Femur (tissue), 1 donor: ENCODE data around the gene UBE2V1.

Source experiments
- DNase-seq: peaks from one replicate; pipeline ENCODE4 v3.0.0-alpha.2; 2017

Gene UBE2V1

DNA sequence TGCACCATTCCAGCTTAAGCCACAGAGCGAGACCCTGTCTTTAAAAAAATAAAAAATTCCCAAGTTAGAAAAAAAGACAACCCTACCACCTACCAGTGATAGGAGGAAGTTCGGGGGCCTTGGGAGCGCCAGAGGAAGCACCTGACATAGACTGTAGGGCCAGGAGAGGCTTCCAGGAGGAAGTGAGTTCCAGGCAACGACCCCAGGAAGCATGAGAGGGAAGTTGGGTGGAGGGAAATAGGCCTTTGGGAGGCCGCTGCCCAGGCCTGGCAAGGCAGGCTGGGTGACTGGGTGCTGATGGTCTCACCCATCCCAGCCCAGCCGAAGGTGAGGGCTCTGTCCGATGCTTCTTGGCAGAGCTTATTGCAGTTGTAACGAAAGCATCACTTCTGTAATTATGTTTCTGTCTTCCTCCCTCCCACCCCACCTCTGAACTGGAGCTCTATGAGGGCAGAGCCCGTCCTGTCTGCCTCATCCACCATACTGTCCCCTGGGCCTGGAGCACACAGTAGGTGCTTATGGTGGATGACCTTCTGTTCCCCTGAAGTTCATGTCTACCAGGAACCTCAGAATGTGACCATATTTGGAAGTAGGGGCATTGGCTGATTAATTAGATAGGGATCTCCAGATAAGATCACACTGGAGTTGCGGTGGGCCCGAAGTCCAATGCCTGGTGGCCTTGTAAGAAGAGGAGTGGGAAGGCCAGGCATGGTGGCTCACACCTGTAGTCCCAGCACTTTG, 54.1 kb downstream of the UBE2V1 start:
- DNase-seq, result no peak

- no peak for DNase-seq
These were observed 55.3 kb downstream of the UBE2V1 start for GRCh38 chr20:50057714-50058053.

GRCh38 chr20:50056951-50057713, 55.8 kb downstream of the UBE2V1 start:
- no peak for DNase-seq

GRCh38 chr20:50056408-50056926, 56.5 kb downstream of the UBE2V1 start:
- DNase-seq, result no peak

GRCh38 chr20:50055524-50056083, 57.3 kb downstream of the UBE2V1 start:
- DNase-seq, result no peak

- peak; percentile 79 for DNase-seq
These were observed 58.1 kb downstream of the UBE2V1 start for GRCh38 chr20:50054626-50055511.

DNA sequence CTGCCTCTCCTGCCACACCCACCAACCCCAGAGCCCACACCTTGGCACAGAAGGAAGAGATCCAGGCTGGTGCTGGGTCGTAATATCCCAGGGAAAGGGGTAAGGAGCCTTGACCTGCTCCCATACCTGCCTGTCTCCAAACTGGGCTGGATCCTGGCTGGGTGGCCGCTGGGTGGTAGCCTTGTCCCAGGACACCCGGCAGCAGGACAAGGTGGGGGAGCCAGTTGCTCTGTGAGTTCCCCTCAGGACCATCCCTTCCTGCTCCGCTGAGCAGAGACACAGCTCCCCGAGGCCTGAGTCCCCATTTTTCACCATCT, 58.8 kb downstream of the UBE2V1 start:
- no peak for DNase-seq

GRCh38 chr20:50053362-50054230, 59.4 kb downstream of the UBE2V1 start:
- no peak for DNase-seq

- peak; percentile 80 for DNase-seq
These were observed 60.2 kb downstream of the UBE2V1 start for GRCh38 chr20:50052550-50053361.

- no peak for DNase-seq
These were observed 62.2 kb downstream of the UBE2V1 start for GRCh38 chr20:50050660-50051308.

DNA sequence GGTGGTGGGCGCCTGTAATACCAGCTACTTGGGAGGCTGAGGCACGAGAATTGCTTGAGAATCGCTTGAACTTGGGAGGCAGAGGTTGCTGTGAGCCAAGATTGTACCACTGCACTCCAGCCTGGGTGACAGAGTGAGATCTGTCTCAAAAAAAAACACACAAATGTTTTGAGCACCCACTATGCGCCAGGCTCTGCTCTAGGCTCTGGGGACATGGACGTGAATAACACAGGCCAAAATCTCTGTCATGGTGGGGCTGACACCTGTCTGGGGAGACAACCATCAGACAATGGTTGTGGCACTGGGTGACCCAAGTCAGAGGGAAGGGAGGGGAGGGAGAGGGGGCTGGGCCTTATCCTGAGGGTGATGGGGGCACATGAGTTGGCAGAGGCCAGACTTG, 62.7 kb downstream of the UBE2V1 start:
- DNase-seq, result no peak

DNA sequence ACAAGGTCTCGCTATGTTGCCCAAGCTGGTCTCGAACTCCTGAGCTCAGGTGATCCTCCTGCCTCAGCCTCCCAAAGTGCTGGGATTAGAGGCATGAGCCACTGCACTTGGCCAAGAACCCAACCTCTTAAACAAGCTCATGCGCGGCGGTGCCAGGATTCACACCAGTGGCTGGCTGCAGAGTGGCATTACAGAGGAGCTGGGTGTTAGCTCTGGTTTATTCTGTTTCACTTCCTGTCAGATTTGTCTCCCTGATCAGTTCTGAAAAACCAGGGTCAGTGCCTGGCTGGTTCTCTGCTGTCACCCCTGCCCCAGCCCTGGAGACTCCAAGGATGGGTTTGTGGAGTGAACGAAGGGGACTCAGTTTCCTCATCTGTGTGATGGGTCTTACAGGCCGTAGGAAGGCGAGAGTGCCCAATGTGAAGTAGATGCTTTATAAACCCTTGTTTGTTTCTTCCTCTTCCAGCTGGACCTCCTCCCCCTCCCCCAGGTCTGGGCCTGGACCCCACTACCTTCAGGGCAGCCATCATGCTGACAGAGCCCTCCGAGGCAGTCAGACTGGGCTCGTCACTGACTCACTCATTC, 63.4 kb downstream of the UBE2V1 start:
- DNase-seq, result no peak

GRCh38 chr20:50048420-50049166, 64.4 kb downstream of the UBE2V1 start:
- DNase-seq, result peak; percentile 79

GRCh38 chr20:50044353-50044960, 68.5 kb downstream of the UBE2V1 start:
- no peak for DNase-seq

GRCh38 chr20:50043573-50044352, 69.2 kb downstream of the UBE2V1 start:
- DNase-seq, result no peak

DNA sequence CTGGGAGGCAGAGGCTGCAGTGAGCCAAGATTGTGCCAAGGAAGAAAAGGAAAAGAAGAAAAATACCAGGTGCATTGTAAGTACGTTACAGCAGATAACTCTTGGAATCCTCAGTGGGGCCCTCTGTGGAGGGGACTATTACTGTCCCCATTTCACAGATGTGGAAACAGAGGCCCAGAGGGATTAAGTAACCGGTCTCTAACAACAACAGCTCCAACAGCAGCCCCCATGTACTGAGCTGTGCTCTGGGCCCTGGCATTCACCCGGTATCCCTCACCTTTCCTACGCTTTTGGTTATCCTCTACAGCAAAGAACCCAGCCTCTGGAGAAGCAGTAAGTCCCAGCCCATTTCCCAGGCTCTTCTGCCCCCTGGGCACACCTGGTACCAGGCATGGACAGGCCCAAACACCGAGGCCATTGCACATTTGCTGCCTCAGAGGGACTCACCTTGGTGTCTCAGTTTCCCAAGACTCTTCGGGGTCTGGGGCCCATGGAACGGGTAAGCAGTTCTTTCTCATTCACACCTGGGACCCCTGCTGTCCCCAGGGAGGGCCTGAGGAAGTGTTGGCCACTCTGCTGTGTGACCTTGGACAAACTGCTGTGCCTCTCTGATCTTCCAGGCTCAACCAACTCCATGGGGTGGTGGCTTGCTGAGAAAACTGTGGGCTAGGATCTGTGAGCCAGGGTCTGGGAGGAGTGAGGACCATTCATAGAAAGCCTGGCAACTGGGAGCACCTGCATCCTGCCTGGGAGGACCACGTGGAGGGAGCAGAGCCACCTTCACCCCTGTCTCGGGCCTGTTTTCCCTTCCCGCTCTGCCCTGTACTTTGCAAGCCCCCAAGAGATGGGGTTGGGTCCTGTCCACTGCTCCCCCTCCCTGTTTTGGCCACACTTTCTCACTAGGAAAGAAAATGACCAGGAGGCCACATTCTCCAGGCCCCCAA, 70.3 kb downstream of the UBE2V1 start:
- no peak for DNase-seq
